Raji (cell line): ENCODE results near the gene SNX8.

Source experiments
- POLR2A ChIP-seq: IDR thresholded peaks from 2 replicates; pipeline ENCODE4 v1.6.1; 2011; ENCODE audit warnings: low read depth, low read length, control low read depth; ENCODE audit not compliant: insufficient read depth

SNX8 gene

DNA sequence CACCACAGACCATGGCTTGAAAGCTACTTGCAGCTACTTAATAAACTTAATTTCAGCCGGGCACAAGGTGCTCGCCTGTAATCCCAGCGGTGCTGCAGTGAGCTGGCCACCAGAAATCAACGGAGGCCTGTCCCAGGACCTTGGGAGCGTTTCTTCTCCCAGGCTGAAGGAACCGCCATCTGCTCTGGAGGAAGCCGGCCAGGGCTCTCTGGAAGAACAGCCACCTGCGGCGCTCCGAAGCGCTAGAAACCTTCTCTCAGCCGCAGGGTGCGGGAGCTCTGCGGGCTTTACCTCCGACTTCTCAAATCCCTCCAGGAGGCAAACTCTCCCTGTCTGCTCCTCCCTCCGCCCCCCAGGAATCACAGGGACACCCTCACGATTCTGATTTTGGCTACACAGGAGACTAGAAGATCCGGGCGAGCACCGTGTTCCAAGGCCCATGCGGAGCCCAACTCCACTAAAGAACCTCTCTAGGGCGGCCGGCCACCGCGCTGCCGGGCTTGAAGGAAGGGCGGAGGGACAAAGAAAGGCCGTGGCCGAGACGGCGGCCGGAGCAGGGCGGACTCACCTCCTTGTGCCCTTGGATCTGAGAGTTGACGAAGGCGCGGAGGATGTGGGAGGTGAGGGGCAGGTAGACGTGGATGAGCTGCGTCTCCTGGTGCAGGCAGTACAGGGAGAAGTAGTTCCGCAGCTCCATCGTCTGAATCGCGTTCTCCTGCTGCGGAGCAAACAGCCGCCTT, 57.8 kb downstream of the SNX8 start:
- TF ChIP-seq POLR2A = no peak

DNA sequence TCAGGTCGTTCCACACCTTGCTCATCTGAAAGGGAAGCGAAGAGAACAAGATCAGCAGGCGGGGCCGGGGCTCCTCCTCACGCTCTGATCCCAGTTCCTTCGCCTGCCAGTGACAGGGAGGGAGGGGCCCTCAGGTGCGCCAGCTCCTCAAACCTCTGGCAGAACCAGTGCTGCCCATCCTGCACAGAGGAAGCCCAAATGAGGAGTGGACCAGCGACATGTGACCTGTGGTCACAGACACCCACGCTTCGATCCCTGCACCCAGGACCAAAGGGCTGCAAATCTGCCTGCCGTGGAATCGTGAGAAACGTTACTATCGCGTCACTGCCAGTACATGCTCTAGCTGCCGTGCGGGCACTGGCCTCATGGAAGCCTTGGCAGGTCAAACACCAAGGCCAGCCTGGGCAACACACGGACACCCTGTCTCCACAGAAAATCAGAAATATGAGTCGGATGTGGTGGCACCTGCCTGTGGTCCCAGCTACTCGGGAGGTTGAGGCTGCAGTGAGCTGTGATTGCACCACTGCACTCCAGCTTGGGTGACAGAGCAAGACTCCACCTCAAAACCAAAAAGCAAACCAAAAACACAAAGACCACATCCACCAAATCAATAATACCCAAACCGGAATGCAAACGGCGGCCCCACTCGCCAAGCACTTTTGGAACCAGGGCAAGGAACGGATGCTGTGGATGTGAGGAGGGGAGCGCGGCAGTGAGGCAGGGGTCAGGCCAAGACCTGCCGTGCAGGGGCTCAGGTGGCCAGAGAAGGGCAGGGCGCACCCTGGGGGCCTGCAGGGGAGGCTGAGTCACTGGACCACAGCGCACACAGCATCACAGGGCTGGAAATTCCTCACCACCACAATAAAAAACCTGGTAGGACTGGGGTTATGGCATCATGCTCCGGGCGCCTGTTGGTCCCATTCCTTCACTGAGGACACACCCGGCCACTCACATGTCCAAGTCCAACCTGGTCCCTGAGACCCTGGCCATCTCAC, 58.8 kb downstream of the SNX8 start:
- no peak for TF ChIP-seq POLR2A

- TF ChIP-seq POLR2A = no peak
These were observed 59.7 kb downstream of the SNX8 start for GRCh38 chr7:2254429-2255144.

GRCh38 chr7:2253525-2254244, 60.6 kb downstream of the SNX8 start:
- TF ChIP-seq POLR2A = no peak

DNA sequence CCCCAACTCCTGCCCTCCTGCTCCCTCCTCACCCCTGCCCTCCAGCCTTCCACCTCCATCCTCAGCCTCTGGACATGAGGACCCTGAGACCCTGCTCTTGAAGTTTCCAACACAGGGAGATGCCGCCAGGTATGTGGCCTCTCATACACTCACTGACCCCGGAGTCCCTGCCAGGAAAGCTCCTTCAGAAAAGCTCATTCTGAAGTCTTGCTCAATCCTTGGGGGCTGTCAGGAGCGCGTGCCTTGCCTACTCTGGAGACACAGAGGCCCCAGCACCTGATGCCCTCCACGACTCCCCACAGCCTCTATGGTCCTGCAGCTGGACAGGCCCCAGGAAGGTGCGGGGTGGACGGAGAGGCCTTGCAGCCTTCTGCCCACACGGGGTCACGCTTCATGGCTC, 61.2 kb downstream of the SNX8 start:
- no peak for TF ChIP-seq POLR2A

- TF ChIP-seq POLR2A = no peak
These were observed 62.1 kb downstream of the SNX8 start for GRCh38 chr7:2251841-2252771.

DNA sequence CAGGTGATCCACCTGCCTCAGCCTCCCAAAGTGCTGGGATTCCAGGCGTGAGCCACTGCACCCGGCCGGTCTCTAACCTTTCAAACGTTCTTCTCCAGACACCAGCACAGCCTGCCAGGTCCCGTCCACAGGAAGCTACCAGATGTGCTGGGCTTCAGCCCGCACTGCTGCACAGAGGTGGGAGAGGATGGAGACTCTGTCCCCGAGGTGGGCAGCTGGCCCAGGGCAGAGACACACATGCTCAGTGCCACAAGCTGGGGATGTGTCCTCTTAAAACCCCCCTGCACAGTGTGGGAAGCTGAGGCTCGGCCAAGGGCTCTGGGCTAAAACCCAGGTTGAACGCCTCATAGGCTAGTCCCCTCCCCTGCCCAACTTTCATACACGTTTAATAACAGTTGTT, 62.9 kb downstream of the SNX8 start:
- TF ChIP-seq POLR2A = no peak

- TF ChIP-seq POLR2A = no peak
These were observed 64.4 kb downstream of the SNX8 start for GRCh38 chr7:2249744-2250323.

GRCh38 chr7:2248984-2249694, 65.1 kb downstream of the SNX8 start:
- TF ChIP-seq POLR2A = no peak

GRCh38 chr7:2247141-2247995, 66.9 kb downstream of the SNX8 start:
- TF ChIP-seq POLR2A = no peak

DNA sequence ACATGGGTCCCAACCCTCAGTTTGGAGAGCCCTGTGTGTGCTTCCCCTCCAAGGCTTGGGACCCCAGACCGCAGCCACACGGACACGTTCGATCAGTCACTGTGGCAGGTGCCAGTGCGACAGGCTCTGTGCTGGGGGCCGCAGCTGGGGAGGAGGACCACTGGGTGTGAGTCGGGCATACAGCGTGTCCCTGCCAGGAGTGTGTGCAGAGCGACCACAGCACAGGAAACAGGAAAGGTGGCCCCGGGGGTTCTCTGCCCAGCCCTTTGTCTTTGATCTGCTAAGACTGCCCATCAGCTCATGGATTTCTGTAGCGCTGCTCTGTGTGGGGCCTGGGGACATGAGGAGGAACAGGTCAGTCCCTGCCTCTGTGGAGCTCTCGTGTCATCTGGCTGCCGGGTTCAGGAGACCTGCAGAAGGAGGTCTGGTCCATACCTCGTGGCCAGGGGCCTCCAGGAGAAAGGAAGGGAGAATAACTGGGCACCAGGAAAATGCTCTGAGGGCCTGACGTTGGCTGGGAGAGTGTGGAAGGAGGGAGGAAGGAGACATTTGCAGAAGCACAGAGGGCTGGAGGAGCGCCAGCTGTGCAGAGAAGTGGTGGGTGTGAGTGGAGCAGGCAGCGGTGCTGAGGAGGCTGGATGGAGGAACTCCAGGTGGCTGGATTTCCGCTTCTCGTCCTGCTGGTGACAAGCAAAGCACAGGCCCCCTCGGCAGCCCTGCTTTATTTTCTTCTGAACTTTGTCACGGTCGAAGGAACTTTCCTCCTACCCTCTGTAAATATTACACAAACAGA, 68.2 kb downstream of the SNX8 start:
- TF ChIP-seq POLR2A = no peak
